GM12801 (cell line): Measurements from ENCODE around the gene CFAP77.

Experiments used
- TF ChIP-seq, protein P1 (sequence below): IDR thresholded peaks from one replicate; pipeline ENCODE4 v1.5.1; 2011; ENCODE audit warnings: control low read depth; ENCODE audit not compliant: insufficient read length; ENCODE audit errors: extremely low read depth

CFAP77 gene

DNA sequence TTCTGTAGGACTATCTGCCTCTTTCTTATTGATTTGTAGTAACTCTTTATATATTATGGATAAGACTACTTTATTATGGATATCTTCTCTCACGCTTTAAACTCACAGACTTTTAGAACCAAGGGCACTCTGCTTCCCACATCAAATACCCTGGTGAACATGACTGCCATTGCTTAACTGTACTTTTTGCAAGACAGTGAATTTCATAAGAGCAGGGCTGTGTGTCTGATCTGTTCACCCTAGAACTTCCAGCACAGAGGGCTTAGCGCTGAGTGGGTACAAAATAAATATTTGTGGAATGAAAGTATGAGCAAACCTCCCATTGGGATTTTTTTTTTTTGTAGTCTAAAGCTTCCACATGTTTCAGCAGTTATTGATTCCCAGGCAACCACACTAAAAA lies 84.8 kb downstream of the CFAP77 start:
- TF ChIP-seq, protein P1, sequence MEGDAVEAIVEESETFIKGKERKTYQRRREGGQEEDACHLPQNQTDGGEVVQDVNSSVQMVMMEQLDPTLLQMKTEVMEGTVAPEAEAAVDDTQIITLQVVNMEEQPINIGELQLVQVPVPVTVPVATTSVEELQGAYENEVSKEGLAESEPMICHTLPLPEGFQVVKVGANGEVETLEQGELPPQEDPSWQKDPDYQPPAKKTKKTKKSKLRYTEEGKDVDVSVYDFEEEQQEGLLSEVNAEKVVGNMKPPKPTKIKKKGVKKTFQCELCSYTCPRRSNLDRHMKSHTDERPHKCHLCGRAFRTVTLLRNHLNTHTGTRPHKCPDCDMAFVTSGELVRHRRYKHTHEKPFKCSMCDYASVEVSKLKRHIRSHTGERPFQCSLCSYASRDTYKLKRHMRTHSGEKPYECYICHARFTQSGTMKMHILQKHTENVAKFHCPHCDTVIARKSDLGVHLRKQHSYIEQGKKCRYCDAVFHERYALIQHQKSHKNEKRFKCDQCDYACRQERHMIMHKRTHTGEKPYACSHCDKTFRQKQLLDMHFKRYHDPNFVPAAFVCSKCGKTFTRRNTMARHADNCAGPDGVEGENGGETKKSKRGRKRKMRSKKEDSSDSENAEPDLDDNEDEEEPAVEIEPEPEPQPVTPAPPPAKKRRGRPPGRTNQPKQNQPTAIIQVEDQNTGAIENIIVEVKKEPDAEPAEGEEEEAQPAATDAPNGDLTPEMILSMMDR, result no peak

- TF ChIP-seq, protein P1, result no peak
Measured at GRCh38 chr9:132497731-132498130, 87.7 kb downstream of the CFAP77 start.

DNA sequence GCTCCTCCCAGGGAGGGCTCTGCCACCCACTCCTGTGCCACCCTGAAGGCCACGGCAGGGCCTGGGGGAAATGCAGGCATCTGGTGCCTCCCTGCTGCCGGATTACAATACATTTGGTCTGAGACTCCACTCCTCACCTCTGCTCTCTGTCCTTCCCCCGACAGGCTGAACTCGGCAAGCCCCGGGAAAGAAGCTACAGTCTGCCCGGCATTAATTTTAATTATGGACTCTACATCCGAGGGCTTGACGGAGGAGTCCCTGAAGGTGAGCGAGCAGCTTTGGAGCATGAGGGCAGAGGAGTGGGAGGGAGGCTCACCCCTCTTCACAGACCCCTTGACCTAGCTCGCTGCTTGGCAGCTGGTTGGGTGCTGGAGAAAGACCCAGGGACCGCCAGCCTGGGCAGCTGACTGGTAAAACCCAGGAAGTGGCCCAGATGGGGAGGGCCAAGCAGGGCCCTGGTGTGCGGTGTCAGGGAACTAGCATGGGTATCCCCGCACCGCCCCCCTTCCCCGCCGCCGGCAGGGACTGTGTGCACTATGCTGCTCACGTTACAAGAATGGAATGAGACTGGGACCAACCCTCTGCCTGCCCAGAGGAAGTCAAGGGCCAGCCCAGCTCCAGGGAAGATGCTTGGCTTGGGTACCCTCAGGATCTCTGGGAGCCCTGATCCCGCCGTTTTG lies 88.7 kb downstream of the CFAP77 start:
- TF ChIP-seq, protein P1, result no peak

GRCh38 chr9:132499251-132499650 lies 89.2 kb downstream of the CFAP77 start:
- TF ChIP-seq, protein P1, result no peak

- TF ChIP-seq, protein P1, result no peak
Measured at GRCh38 chr9:132500193-132500592, 90.2 kb downstream of the CFAP77 start.

- TF ChIP-seq, protein P1, result no peak
Measured at GRCh38 chr9:132502480-132502879, 92.5 kb downstream of the CFAP77 start.

DNA sequence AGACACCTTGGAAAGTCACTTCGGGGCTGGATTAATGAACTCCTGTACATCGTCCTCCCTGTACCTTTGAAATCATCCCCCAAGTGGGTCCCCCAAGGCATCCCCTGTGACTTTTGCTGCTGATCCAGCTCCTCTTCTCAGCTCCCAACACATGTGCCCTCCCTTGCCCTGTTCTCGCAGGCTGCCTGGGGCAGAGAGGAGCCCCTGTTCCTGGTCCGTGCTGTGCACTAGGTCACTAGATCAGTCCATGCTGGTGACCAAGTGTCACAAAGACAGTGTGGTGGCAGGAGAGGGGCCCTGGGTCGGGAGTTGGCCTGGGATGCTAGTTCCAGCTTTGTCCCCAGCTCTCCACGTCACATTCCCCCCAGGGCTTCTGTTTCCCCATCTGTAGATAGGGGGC lies 93.1 kb downstream of the CFAP77 start:
- TF ChIP-seq, protein P1, result no peak
